Measurements from ENCODE around the gene AK4. TPM values are rescaled to one million over a fixed set of nuclear protein-coding genes. Genes with fewer than 3 reads are reported as not detected.

The AK4 gene
- total and polyA plus RNA-seq, 2 of the 4 experiments (the other 2 are of a cell fraction), result 12.4 to 30.3 TPM

- Histone ChIP-seq H3K27ac (ENCODE audit: insufficient read depth, low read length) (no peak overlapping the region), H2AK5ac (ENCODE audit: low read depth, low read length) (no peak overlapping the region), H2BK120ac (ENCODE audit: low read depth, low read length) (no peak overlapping the region), H3K9me1 (ENCODE audit: insufficient read depth, low read length) (no peaks in the 10 kb centered on the region), H3K27me3 (ENCODE audit: control insufficient read depth, insufficient read depth, low read length) (no peaks in the 10 kb centered on the region), H2BK5ac (ENCODE audit: low read depth, low read length, poor library complexity, severe bottlenecking) (no peak overlapping the region), H3K4ac (ENCODE audit: low read depth, low read length) (no peak overlapping the region), H3K9me3 (ENCODE audit: control insufficient read depth, insufficient read depth, low read length) (no peaks in the 10 kb centered on the region), H2BK20ac (ENCODE audit: low read depth, low read length) (no peak overlapping the region), H2AK9ac (replicated peaks; ENCODE audit: low read depth, low read length, poor library complexity) (no peak overlapping the region), H3K79me1 (ENCODE audit: low read depth in 1 of 2, low read length in 2 of 2) (peaks cover 0 to 25% of the 10 kb centered on the region in 2 experiments; a peak in 2 of 4 replicates), H4K5ac (ENCODE audit: low read depth, low read length) (no peak overlapping the region), H3K14ac (replicated peaks; ENCODE audit: low read depth, low read length) (no peak overlapping the region), H4K91ac (ENCODE audit: insufficient read depth, low read depth, low read length) (no peak overlapping the region), H3K36me3 (ENCODE audit: control insufficient read depth, insufficient read depth, low read length) (no peaks in the 10 kb centered on the region), H3K18ac (ENCODE audit: low read depth, low read length) (no peak overlapping the region), H2BK15ac (ENCODE audit: low read depth, low read length) (no peak overlapping the region), H3K56ac (ENCODE audit: extremely low read depth, insufficient read depth, low read length) (no peak overlapping the region), H3K9ac (ENCODE audit: low read depth, low read length) (no peak overlapping the region), H3K23ac (ENCODE audit: low read depth, low read length) (no peak overlapping the region), H4K20me1 (ENCODE audit: insufficient read depth, low read length) (no peaks in the 10 kb centered on the region; the same call in 1 of the 2 replicates), H2AFZ (replicated peaks; ENCODE audit: low read length, poor library complexity) (no peak overlapping the region), H3K4me2 (ENCODE audit: low read depth, low read length) (no peak overlapping the region), H3K4me1 (ENCODE audit: control insufficient read depth, insufficient read depth, low read length) (peaks cover 2% of the 10 kb centered on the region; the same call in 1 of the 2 replicates), H4K8ac (ENCODE audit: low read depth in 2 of 2, low read length in 2 of 2) (no peak overlapping the region), H3K4me3 (ENCODE audit: insufficient read depth, low read depth, low read length) (no peak overlapping the region)
- intact Hi-C loops (cut with micrococcal nuclease), result no loop called here
- ChIA-PET CTCF (interaction anchor here (0.7 kb wide), 1 partner anchor 27 kb away, joined by 3 read pairs; no protein-coding TSS in a partner anchor), POLR2A (ENCODE audit: unreplicated experiment) (no interaction called here)
- in situ Hi-C loops (cut with MboI; ENCODE audit: low sequenced_read_pairs), result no loop called here
- dilution Hi-C loops (cut with HindIII; ENCODE audit: low sequenced_read_pairs, unreplicated experiment), result no loop called here
- no peak for DNase-seq
- TF ChIP-seq NFE2L2 (IDR thresholded peaks at IDR 0.05; ENCODE audit: low read depth, low read length) (no peak), BHLHE40 (IDR thresholded peaks at IDR 0.05; ENCODE audit: low read depth, low read length) (no peak), FOS (IDR thresholded peaks at IDR 0.05; ENCODE audit: low read depth, low read length) (no peak), RFX5 (IDR thresholded peaks at IDR 0.05; ENCODE audit: low read depth, low read length) (no peak), ELK1 (IDR thresholded peaks at IDR 0.05; ENCODE audit: borderline replicate concordance, low read depth, low read length) (no peak), RCOR1 (IDR thresholded peaks at IDR 0.05; ENCODE audit: insufficient replicate concordance, low read length) (no peak), POLR2A (IDR thresholded peaks at IDR 0.05; ENCODE audit: low read depth, low read length) (no peak), RAD21 (IDR thresholded peaks at IDR 0.05; ENCODE audit: low read length) (no peak), SMC3 (IDR thresholded peaks at IDR 0.05; ENCODE audit: low read depth, low read length) (no peak), CTCF (conservative IDR thresholded peaks at IDR 0.05; ENCODE audit: low read depth, low read length) (no peak), CHD1 (IDR thresholded peaks at IDR 0.05; ENCODE audit: low read depth, low read length) (no peak), MXI1 (IDR thresholded peaks at IDR 0.05; ENCODE audit: borderline replicate concordance, low read depth, low read length) (no peak), CEBPB (IDR thresholded peaks at IDR 0.05; ENCODE audit: low read depth, low read length) (no peak), MAZ (IDR thresholded peaks at IDR 0.05; ENCODE audit: borderline replicate concordance, low read depth, low read length) (no peak), MAFK (IDR thresholded peaks at IDR 0.05; ENCODE audit: low read depth, low read length) (no peak), USF2 (IDR thresholded peaks at IDR 0.05; ENCODE audit: low read depth, low read length) (no peak)
- no peak for ATAC-seq (ENCODE audit: low read depth)
- BruUV-seq (replicated peaks), result no TSS peak
- WGBS, 2 experiments (ENCODE audit: extremely low coverage in 2 of 2, insufficient read length in 1 of 2), result no CpG with 5 or more reads among the region's 2 CpGs
Observed at GRCh38 chr1:65182658-65183268, 34.8 kb downstream of the AK4 start.

Data from IMR-90 (cell line).